ENCODE results near the gene SH3RF2.

The SH3RF2 gene

DNA sequence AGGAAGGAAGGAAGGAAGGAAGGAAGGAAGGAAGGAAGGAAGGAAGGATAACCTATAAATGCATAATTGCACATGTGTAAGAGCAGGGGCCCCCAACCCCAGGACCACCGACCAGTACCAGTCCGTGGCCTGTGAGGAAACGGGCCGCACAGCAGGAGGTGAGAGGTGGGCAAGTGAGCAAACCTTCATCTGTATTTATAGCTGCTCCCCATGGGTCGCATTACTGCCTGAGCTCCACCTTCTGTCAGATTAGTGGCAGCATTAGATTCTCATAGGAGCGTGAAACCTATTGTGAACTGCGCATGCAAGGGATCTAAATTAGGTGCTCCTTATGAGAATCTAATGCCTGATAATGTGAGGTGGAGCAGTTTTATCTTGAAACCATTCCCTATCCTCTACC, 66.1 kb downstream of the SH3RF2 start:
- Histone ChIP-seq H3K36me3 (no peaks in the 10 kb centered on the region), H3K4me3 (no peak overlapping the region), H3K9me3 (no peaks in the 10 kb centered on the region), H3K27ac (no peak overlapping the region), H3K4me1 (peaks cover 0 to 8% (median 2%) of the 10 kb centered on the region in 4 donors), H3K27me3 (no peaks in the 10 kb centered on the region)
- intact Hi-C loops (cut with DNase I; ENCODE audit: low total_unique reads) = no loop called here
- TF ChIP-seq, protein P1, sequence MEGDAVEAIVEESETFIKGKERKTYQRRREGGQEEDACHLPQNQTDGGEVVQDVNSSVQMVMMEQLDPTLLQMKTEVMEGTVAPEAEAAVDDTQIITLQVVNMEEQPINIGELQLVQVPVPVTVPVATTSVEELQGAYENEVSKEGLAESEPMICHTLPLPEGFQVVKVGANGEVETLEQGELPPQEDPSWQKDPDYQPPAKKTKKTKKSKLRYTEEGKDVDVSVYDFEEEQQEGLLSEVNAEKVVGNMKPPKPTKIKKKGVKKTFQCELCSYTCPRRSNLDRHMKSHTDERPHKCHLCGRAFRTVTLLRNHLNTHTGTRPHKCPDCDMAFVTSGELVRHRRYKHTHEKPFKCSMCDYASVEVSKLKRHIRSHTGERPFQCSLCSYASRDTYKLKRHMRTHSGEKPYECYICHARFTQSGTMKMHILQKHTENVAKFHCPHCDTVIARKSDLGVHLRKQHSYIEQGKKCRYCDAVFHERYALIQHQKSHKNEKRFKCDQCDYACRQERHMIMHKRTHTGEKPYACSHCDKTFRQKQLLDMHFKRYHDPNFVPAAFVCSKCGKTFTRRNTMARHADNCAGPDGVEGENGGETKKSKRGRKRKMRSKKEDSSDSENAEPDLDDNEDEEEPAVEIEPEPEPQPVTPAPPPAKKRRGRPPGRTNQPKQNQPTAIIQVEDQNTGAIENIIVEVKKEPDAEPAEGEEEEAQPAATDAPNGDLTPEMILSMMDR (IDR thresholded peaks at IDR 0.05) = no peak
- no peak for DNase-seq

DNA sequence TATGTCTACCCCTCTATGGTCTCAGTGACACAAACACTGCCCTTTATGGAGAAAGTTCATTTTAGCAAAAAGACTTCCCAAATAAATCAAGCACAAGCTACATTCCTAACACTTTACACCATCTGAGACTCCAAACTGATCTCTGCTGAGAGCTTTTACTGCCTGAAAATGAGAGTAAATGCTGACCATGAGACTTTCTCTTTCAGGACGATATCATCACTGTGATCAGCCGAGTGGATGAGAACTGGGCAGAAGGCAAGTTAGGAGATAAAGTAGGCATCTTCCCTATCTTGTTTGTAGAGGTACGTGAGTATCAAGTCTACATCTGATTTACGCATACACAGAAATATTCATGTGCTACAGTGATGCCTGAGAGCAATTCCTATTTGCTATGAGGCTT, 67.5 kb downstream of the SH3RF2 start:
- TF ChIP-seq, protein P1 (IDR thresholded peaks at IDR 0.05) = no peak
- no peak overlapping the region for H3K27ac ChIP-seq

DNA sequence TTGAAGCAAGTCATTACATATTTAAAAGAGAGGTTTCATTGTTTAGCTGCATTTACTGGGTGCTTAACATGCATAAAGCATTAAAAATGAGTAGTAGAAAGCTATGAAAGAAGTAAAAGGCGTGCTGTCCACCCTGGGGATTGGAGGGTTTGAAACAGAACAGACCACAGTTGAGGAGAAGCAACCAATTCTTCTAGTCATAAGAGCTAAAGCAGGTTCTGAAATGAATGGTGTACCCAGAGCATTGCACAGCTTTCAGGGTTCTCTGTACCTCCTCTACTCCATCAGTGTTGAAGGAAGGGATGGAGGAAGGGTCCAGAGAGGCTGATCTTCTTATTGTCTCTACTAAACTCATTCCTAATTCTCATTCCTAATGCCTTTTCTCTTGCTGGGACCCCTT, 68.9 kb downstream of the SH3RF2 start:
- no peaks in the 10 kb centered on the region for H3K36me3 ChIP-seq
- TF ChIP-seq, protein P1 (IDR thresholded peaks at IDR 0.05) = no peak
- no peak overlapping the region for H3K27ac ChIP-seq
- H3K4me1 ChIP-seq = peaks cover 0 to 8% (median 2%) of the 10 kb centered on the region in 4 donors
- H3K9me3 ChIP-seq = no peaks in the 10 kb centered on the region
- intact Hi-C loops (cut with DNase I; ENCODE audit: low total_unique reads) = no loop called here
- no peak for DNase-seq
- no peaks in the 10 kb centered on the region for H3K27me3 ChIP-seq
- no peak overlapping the region for H3K4me3 ChIP-seq

More for the DNA sequence above, 67.5 kb downstream of the SH3RF2 start:
- Histone ChIP-seq H3K9me3 (no peaks in the 10 kb centered on the region), H3K36me3 (no peaks in the 10 kb centered on the region), H3K27me3 (no peaks in the 10 kb centered on the region), H3K4me1 (peaks cover 0 to 8% (median 2%) of the 10 kb centered on the region in 4 donors), H3K4me3 (peak overlapping the region in 1 of 2 donors; percentile 17)
- intact Hi-C loops (cut with DNase I; ENCODE audit: low total_unique reads) = no loop called here
- no peak for DNase-seq

DNA sequence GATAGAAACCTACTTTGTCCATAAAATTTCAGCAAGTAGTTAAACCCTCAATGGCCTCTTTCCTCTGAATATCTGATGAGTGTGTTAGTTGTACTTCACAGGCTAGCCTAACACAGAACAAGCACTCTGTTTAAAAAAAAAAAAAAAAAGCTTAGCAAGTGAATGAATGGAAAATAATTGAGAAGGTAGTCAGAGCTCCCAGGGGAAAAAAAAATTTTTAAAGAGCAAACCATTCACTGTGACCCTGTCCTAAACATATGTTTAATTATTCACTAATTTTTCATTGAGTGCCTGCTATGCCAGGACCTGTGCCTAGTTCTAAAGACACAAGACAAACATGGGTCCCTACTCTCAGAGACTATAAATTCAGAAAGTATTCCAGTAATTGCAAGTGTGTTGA, 69.3 kb downstream of the SH3RF2 start:
- Histone ChIP-seq H3K36me3 (no peaks in the 10 kb centered on the region), H3K27me3 (no peaks in the 10 kb centered on the region), H3K9me3 (no peaks in the 10 kb centered on the region), H3K4me3 (no peak overlapping the region), H3K27ac (no peak overlapping the region), H3K4me1 (peaks cover 0 to 8% (median 2%) of the 10 kb centered on the region in 4 donors)
- TF ChIP-seq, protein P1 (IDR thresholded peaks at IDR 0.05) = no peak
- no peak for DNase-seq
- intact Hi-C loops (cut with DNase I; ENCODE audit: low total_unique reads) = no loop called here

DNA sequence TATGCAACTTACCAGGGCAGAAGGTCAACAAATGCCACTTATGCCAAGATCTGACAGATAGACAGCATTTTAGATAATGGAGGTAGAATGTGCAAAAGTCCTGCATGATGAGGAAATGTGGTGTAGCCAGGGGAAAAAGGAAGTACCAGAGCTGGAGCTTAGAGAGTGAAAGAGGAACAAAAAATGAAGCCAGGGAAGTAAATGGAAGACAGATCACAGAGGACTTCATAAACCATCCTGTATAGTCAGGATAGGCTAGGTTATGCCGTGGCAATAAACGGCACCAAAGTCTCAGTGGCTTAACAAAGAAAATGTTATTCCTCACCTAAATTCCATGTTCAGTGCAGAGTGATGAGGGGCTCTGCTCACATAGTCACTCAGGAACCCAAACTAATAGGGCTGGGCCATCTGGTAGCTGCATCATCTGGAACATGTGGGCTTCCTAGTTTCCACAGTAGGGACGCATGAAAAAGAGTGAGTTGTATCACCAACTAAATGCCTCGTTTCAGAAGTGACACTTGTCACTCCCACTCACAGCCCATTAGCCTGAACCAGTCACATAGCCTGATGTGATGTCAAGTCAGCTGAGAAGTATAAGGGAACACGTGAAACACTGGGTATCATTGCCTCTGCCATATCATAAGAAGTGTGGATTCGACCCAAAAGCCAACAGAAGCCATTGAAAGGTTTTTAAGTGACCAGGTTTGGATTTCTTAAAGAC, 70.3 kb downstream of the SH3RF2 start:
- H3K27ac ChIP-seq = no peak overlapping the region

More for the DNA sequence above, 70.3 kb downstream of the SH3RF2 start:
- Histone ChIP-seq H3K36me3 (no peaks in the 10 kb centered on the region), H3K27me3 (no peaks in the 10 kb centered on the region), H3K9me3 (no peaks in the 10 kb centered on the region), H3K4me3 (no peak overlapping the region), H3K4me1 (peaks cover 0 to 8% (median 2%) of the 10 kb centered on the region in 4 donors)
- intact Hi-C loops (cut with DNase I; ENCODE audit: low total_unique reads) = no loop called here
- TF ChIP-seq, protein P1 (IDR thresholded peaks at IDR 0.05) = no peak
- DNase-seq = no peak
